VCaP (cell line): ENCODE results near the gene LIN7B.

Experiments used
- H3K27ac ChIP-seq: fragments of 450-650 bp; 2 replicates; pipeline ENCODE4 v1.5.1; 2017
- TF ChIP-seq, protein P1 (sequence below): fragments of 450-650 bp; conservative IDR thresholded peaks from 2 replicates; pipeline ENCODE4 v1.5.1; 2017; ENCODE audit warnings: mild to moderate bottlenecking, moderate library complexity

Gene LIN7B

DNA sequence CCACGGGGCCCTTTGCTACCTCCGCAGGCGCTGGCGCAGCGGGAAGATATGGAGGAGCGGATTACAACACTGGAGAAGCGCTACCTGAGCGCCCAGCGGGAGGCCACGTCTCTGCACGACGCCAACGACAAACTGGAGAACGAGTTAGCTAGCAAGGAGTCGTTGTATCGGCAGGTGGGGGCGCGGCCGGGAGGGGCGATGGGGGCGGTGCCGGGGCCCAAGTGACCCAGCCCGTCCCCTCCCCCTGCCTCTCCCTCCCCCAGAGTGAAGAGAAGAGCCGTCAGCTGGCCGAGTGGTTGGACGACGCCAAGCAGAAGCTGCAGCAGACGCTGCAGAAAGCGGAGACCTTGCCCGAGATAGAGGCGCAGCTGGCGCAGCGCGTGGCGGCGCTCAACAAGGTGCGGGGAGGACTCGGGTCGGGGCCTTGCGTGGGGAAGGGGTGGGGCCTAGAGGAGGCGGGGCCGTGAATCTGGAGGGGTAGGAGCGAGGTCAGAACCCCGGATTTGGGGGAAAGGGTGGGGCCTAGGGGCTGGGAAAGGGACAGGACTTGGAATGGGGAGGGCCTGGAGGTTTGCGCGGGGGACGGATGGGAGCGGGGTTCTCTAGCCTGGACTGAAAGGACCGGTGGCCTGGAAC, 18.9 kb downstream of the LIN7B start:
- no peak overlapping the region for H3K27ac ChIP-seq
- TF ChIP-seq, protein P1, sequence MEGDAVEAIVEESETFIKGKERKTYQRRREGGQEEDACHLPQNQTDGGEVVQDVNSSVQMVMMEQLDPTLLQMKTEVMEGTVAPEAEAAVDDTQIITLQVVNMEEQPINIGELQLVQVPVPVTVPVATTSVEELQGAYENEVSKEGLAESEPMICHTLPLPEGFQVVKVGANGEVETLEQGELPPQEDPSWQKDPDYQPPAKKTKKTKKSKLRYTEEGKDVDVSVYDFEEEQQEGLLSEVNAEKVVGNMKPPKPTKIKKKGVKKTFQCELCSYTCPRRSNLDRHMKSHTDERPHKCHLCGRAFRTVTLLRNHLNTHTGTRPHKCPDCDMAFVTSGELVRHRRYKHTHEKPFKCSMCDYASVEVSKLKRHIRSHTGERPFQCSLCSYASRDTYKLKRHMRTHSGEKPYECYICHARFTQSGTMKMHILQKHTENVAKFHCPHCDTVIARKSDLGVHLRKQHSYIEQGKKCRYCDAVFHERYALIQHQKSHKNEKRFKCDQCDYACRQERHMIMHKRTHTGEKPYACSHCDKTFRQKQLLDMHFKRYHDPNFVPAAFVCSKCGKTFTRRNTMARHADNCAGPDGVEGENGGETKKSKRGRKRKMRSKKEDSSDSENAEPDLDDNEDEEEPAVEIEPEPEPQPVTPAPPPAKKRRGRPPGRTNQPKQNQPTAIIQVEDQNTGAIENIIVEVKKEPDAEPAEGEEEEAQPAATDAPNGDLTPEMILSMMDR: no peak

DNA sequence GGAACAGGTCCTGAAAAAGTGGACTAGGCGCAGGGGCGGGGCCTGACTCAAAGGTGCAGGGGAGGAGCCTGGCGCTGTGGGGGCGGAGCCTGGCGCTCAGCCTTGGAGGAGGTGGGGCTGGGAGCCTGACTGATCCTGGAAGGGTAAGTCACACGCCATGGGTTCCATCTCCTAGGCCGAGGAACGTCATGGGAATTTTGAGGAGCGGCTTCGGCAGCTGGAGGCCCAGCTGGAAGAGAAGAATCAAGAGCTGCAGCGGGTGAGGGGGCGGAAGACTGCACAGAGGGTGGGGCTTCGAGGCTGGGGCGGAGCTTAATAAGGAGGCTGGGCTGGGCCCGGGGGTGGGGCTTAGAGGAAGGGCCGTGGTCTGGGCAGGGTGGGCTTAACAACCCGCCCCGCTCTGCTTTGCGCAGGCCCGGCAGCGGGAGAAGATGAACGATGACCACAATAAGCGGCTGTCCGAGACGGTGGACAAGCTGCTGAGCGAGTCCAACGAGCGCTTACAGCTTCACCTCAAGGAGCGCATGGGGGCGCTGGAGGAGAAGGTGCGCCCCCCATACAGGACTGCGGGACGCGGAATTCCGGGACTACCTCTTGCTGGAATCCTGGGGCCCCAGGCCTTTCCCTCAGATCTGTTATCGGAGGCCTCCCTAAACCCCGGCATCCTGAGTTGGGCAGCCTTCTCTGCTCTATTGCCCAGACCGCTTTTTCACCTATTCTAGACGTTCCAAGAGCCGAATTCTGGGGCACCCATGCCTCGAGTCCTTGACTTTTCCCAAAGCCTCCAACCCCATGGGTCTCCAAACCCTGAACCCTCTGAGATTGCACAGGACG, 19.7 kb downstream of the LIN7B start:
- TF ChIP-seq, protein P1: no peak
- H3K27ac ChIP-seq: no peak overlapping the region

DNA sequence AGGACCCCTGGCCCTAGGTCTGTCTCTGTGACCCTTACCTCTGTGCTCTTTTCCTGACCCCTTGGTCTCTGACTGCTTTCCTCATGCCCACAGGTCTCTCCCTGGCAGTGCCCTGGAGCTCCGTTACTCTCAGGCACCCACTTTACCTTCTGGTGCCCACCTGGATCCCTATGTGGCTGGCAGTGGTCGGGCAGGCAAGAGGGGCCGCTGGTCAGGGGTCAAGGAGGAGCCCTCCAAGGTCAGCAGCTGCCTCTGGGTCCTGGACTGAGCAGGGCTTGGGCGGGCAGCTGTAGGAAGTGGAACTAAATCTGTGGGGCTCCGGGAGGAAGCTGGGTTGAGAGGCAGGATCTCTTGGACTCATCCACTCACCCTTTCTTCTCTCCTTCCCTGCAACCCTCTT, 21.5 kb downstream of the LIN7B start:
- TF ChIP-seq, protein P1: no peak
- H3K27ac ChIP-seq: no peak overlapping the region

DNA sequence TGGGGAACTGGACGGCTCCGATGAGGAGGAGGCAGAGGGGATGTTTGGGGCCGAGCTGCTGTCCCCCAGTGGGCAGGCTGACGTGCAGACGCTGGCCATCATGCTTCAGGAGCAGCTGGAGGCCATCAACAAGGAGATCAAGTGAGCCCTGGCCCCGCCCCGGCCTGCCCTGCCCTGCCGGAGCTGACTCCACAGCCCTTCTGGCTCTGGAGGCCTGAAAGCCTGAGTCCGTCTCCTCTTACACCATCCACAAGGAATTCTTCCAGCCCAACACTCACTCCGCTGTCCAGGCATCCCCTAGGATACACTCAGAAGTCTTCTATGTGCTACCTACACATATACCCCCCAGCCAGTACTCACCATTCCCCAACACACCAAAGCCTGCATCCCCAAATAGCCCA, 22.6 kb downstream of the LIN7B start:
- TF ChIP-seq, protein P1: no peak
- H3K27ac ChIP-seq: no peak overlapping the region

DNA sequence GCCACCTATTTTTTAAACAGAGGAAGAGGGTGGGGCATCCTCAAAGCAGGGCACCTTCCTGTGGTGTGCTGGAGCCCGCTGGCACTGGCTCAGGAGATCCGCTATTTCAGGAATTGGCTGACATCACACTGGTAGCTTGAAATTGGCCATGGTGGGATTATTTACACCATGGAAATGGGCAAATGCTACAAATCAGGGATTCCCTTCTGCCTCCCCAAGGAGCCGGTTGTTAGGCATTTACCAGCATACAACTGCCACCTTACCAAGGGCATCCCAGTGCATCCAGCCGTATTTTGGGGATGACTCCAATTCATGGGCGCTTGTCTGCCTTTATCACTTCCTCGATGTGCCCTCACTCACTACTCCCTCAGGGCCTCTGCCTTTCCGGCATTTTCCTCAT, 26.8 kb downstream of the LIN7B start:
- no peak overlapping the region for H3K27ac ChIP-seq
- TF ChIP-seq, protein P1: no peak

DNA sequence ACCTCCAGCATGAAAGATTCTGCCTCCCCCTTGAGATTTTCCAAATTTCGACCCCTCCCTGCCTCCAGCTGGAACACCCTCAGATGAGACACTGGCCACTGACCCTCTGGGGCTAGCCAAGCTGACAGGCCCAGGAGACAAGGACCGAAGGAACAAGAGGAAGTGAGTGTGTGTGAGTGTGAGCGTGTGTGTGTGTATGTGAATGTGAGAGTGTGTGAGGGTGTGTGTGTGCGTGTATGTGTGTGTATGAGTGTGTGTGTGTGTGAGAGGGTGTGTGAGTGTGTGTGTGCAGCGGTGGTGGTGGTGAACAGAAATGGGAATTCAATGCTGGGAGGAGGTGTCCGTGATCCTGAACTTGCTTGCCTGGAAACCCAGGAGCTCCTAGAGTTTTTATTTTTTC, 27.2 kb downstream of the LIN7B start:
- H3K27ac ChIP-seq: no peak overlapping the region
- TF ChIP-seq, protein P1: no peak

DNA sequence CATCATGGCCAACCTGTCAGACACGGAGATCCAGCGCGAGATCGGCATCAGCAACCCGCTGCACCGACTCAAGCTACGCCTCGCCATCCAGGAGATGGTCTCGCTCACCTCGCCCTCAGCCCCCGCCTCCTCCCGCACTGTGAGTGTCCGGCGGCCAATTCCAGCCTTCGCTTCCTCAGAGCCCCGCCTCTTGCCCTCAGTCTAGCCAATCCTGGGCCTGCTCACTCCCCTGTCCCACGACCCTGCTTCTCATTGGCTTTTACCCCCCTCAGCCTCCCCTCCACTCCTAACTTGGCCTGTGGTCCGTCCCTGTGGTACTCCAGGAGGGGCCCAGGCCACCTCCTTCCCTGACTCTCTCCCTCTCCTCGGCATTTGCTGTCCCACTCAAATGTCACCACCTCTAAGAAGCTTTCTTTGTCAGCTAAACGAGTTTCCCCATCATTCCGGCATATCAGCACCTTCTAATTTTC, 28.7 kb downstream of the LIN7B start:
- TF ChIP-seq, protein P1: no peak
- peak overlapping the region; percentile 58 for H3K27ac ChIP-seq
